Measurements from ENCODE around the gene NEMP2. TPM values are rescaled to one million over a fixed set of nuclear protein-coding genes. Genes with fewer than 3 reads are reported as not detected.
A peak's percentile ranks its signal among the peaks of the same experiment; 100 is the strongest.
"Not testable (repeated sequence)": the region's sequence is repeated elsewhere in the genome, so short reads cannot be mapped to it uniquely, and the experiment has no call there.

The NEMP2 gene
- total RNA-seq, 4 donors from 2014 or later: 2.6 to 10.5 (median 5.3) TPM

GRCh38 chr2:190468814-190469569 is 65.5 kb downstream of the NEMP2 start:
- TF ChIP-seq CTCF (IDR thresholded peaks at IDR 0.05): no peak
- ATAC-seq (ENCODE audit: low FRiP score): peak; percentile 85
- peak; percentile 64 for DNase-seq (ENCODE audit: low spot score)

- not testable (repeated sequence) for ATAC-seq (ENCODE audit: low FRiP score); DNase-seq (ENCODE audit: low spot score)
These were observed 66.2 kb downstream of the NEMP2 start for GRCh38 chr2:190468354-190468753.

- DNase-seq (ENCODE audit: low spot score): no peak
- no peak for ATAC-seq (ENCODE audit: low FRiP score)
- TF ChIP-seq CTCF (IDR thresholded peaks at IDR 0.05): no peak
These were observed 66.9 kb downstream of the NEMP2 start for GRCh38 chr2:190467575-190468083.

GRCh38 chr2:190466819-190467446 is 67.6 kb downstream of the NEMP2 start:
- TF ChIP-seq CTCF (IDR thresholded peaks at IDR 0.05): no peak
- no peak for DNase-seq (ENCODE audit: low spot score)
- ATAC-seq (ENCODE audit: low FRiP score): no peak

GRCh38 chr2:190465060-190465459 is 69.5 kb downstream of the NEMP2 start:
- ATAC-seq (ENCODE audit: low FRiP score) (no peak), DNase-seq (ENCODE audit: low spot score) (no peak)
- no peak for TF ChIP-seq CTCF (IDR thresholded peaks at IDR 0.05)

- ATAC-seq (ENCODE audit: low FRiP score): no peak
- no peak for DNase-seq (ENCODE audit: low spot score)
- no peak for TF ChIP-seq CTCF (IDR thresholded peaks at IDR 0.05)
These were observed 71.9 kb downstream of the NEMP2 start for GRCh38 chr2:190462611-190463010.

- no peak for DNase-seq (ENCODE audit: low spot score)
- no peak for TF ChIP-seq CTCF (IDR thresholded peaks at IDR 0.05)
- no peak for ATAC-seq (ENCODE audit: low FRiP score)
These were observed 72.3 kb downstream of the NEMP2 start for GRCh38 chr2:190462181-190462580.
